Bone marrow (tissue), 2 donors: ENCODE results near the gene MTCL3.
"Not testable (repeated sequence)": the region's sequence is repeated elsewhere in the genome, so short reads cannot be mapped to it uniquely, and the experiment has no call there.

Experiments used
- DNase-seq, 2 donors: peaks; one replicate each; lab custom pipeline; 2025; lab: John Stamatoyannopoulos, UW

MTCL3 gene

DNA sequence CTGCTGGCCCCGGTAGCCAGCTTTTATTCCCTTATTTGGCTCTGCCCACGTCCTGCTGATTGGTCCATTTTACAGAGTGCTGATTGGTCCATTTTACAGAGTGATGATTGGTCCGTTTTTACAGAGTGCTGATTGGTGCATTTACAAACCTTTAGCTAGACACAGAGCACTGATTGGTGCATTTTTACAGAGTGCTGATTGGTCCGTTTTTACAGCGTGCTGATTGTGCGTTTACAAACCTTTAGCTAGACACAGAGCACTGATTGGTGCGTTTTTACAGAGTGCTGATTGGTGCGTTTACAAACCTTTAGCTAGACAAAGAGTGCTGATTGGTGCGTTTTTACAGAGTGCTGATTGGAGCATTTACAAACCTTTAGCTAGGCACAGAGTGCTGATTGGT, 90.6 kb downstream of the MTCL3 start:
- DNase-seq = not testable (repeated sequence)

DNA sequence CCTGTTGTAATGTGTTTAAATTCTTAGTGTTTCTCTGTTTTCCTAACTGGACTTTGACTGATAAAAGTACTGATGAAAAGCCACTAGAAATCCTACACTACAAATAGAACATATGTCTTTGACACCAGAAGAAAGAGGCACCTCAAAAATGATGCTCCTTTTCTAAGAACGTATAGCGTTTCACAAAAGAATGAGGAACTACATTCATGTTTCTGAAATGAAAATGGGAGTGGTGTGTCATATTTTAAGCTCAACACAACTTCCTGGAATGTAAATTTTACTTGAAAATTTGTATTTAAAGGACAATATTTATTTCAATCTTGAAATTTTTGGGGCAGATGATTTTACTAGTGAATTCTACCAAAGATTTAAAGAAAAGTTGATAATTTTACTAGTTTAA, 95.2 kb downstream of the MTCL3 start:
- DNase-seq = peak in 1 of 2 donors; percentile 3
